HepG2 (cell line): ENCODE data around the gene CST2. TPM values are rescaled to one million over a fixed set of nuclear protein-coding genes. Genes with fewer than 3 reads are reported as not detected.
"Not testable (repeated sequence)": the region's sequence is repeated elsewhere in the genome, so short reads cannot be mapped to it uniquely, and the experiment has no call there.

ENCODE experiments used
- ATAC-seq: fragments of 200-7000 bp; cut with Tn5 transposase; 3 replicates; pipeline ENCODE4 v1.9.1; 2020; ENCODE audit warnings: mild to moderate bottlenecking, moderate library complexity
- BruUV-seq: library from RNA; stranded (reverse); fragments of 400-500 nt; replicated peaks from 2 replicates; lab custom pipeline; 2021; lab: Mats Ljungman, UMichigan
- CTCF ChIA-PET: fragments of 300-600 bp; formaldehyde crosslinking; extraction: SDS; loops from one replicate; lab custom pipeline; 2021; ENCODE audit warnings: low total read pairs, inconsistent platforms, low intra/inter-chr PET ratio; lab: Yijun Ruan, JAX
- POLR2A ChIA-PET: fragments of 350-600 bp; sonication (Branson Sonifier 250); formaldehyde crosslinking; loops from one replicate; lab custom pipeline; 2020; ENCODE audit warnings: antibody characterized with exemption, inconsistent platforms; lab: Yijun Ruan, JAX
- DNase-seq: peaks from one replicate; pipeline ENCODE4 v3.0.0-alpha.2; 2015; ENCODE audit warnings: low spot score
- FAIRE-seq: peaks from 3 replicates; lab custom pipeline; 2011; peaks lifted over from hg19 to GRCh38; lab: Jason Lieb, UNC
- H2AFZ ChIP-seq: one replicate; pipeline ENCODE4 v1.6.1; 2011; ENCODE audit warnings: low read length, inconsistent platforms
- H3K27ac ChIP-seq: fragments of 300-600 bp; 3 replicates; pipeline ENCODE4 v1.8.0; 2011; ENCODE audit warnings: mixed run types, mild to moderate bottlenecking, mixed read lengths, low read length, inconsistent platforms; ENCODE audit not compliant: insufficient read depth; ENCODE audit errors: extremely low read length
- H3K27me3 ChIP-seq, 2 experiments: fragments of 200-600 bp in 1 of 2; 2 replicates in 1 of 2; 3 replicates in 1 of 2; pipeline versions ENCODE4 v1.6.0 to v1.8.0; 2011; ENCODE audit warnings: low read length in 2 of 2, mild to moderate bottlenecking in 2 of 2, moderate library complexity in 2 of 2, inconsistent platforms in 1 of 2; ENCODE audit not compliant: insufficient read depth in 2 of 2, control insufficient read depth in 1 of 2
- H3K36me3 ChIP-seq, 2 experiments: fragments of 200-600 bp in 1 of 2; replicated peaks in 1 of 2; 2 replicates in 1 of 2; 3 replicates in 1 of 2; pipeline versions ENCODE4 v1.5.1 to v1.8.0; 2011; ENCODE audit warnings: low read length in 2 of 2, inconsistent platforms in 1 of 2; ENCODE audit not compliant: insufficient read depth in 2 of 2, control insufficient read depth in 1 of 2
- H3K4me1 ChIP-seq: 2 replicates; pipeline ENCODE4 v1.5.1; 2012; ENCODE audit warnings: low read length, inconsistent platforms; ENCODE audit not compliant: insufficient read depth
- H3K4me2 ChIP-seq: 2 replicates; pipeline ENCODE4 v1.6.0; 2011; ENCODE audit warnings: low read depth, low read length, inconsistent platforms
- H3K4me3 ChIP-seq, 3 experiments: fragments of 200-600 bp in 1 of 3; sonication (generic), shearing (Covaris generic) in 1 of 3; replicated peaks in 1 of 3; 2 replicates each; pipeline ENCODE4 v1.5.1; 2011 to 2016; ENCODE audit warnings: low read length in 3 of 3, inconsistent platforms in 2 of 3, low read depth in 2 of 3, mild to moderate bottlenecking in 2 of 3, control low read depth in 1 of 3, mixed read lengths in 1 of 3; ENCODE audit not compliant: insufficient read depth in 1 of 3
- H3K79me2 ChIP-seq: one replicate; pipeline ENCODE4 v1.6.1; 2011; ENCODE audit warnings: low read length, inconsistent platforms; ENCODE audit not compliant: insufficient read depth
- H3K9ac ChIP-seq: 2 replicates; pipeline ENCODE4 v1.6.0; 2011; ENCODE audit warnings: mild to moderate bottlenecking, low read depth, low read length, inconsistent platforms; ENCODE audit not compliant: insufficient read depth
- H3K9me3 ChIP-seq: 2 replicates; pipeline ENCODE4 v1.5.1; 2012; ENCODE audit warnings: mild to moderate bottlenecking, low read length
- H4K20me1 ChIP-seq: 2 replicates; pipeline ENCODE4 v1.6.0; 2011; ENCODE audit warnings: inconsistent platforms, mild to moderate bottlenecking, low read length, moderate library complexity; ENCODE audit not compliant: insufficient read depth
- HOXA3 ChIP-seq: sonication (generic); formaldehyde crosslinking; IDR thresholded peaks from 2 replicates; pipeline ENCODE4 v1.5.0; 2020; ENCODE audit warnings: missing genetic modification reagents
- RAD21 ChIP-seq: fragments of 450-650 bp; formaldehyde crosslinking; IDR thresholded peaks from 2 replicates; pipeline ENCODE4 v1.5.0; 2020; ENCODE audit warnings: mild to moderate bottlenecking
- SMC3 ChIP-seq: IDR thresholded peaks from 2 replicates; pipeline ENCODE4 v1.6.1; 2011; ENCODE audit warnings: low read length, improper control_type of control experiment
- STAG1 ChIP-seq: sonication (generic); formaldehyde crosslinking; IDR thresholded peaks from 2 replicates; pipeline ENCODE4 v1.4.0; 2020; ENCODE audit warnings: missing genetic modification reagents
- XRCC5 ChIP-seq: fragments of 200-400 bp; formaldehyde crosslinking; optimal IDR thresholded peaks from 2 replicates; pipeline ENCODE3; 2017; ENCODE audit warnings: mild to moderate bottlenecking, low read length
- ZFP37 ChIP-seq: sonication (generic); formaldehyde crosslinking; IDR thresholded peaks from 2 replicates; pipeline ENCODE4 v1.4.0; 2020; ENCODE audit warnings: missing genetic modification reagents, borderline replicate concordance
- ZFP90 ChIP-seq: sonication (generic); formaldehyde crosslinking; IDR thresholded peaks from 2 replicates; pipeline ENCODE4 v1.8.0; 2022; ENCODE audit warnings: missing genetic modification reagents, mild to moderate bottlenecking, inconsistent platforms, borderline replicate concordance
- ZNF230 ChIP-seq: sonication (generic); formaldehyde crosslinking; IDR thresholded peaks from 2 replicates; pipeline ENCODE4 v1.4.0; 2020; ENCODE audit warnings: mild to moderate bottlenecking, missing genetic modification reagents
- WGBS: methylation state at CpG from one replicate; pipeline ENCODE4 v1.1.6; 2017; ENCODE audit warnings: low lambda C conversion rate; 5-methylcytosine and 5-hydroxymethylcytosine counted together
- in situ Hi-C: cut with HindIII; loops from 2 replicates; pipeline ENCODE4 v1.10.0; 2017; ENCODE audit warnings: low pct_unique_long_range_greater_than_20kb; ENCODE audit not compliant: extremely low pct_ligation_motif_present
- intact Hi-C: fragments of 100-400 bp; cut with micrococcal nuclease; formaldehyde crosslinking; loops from one replicate; pipeline ENCODE4 v1.10.0; 2022; ENCODE audit not compliant: unreplicated experiment
- polyA plus RNA-seq, 8 experiments: library from polyadenylated mRNA; depleted of rRNA in 3 of 8; stranded (reverse) in 7 of 8; unstranded in 1 of 8; fragments of >200 nt; fragmentation: Illumina TruSeq in 4 of 8; extraction: Trizol in 4 of 8; gene quantifications; 2 replicates each; pipeline versions ENCODE4 v1.2.1 to v1.2.3, GENCODE V29; 2011 to 2016; ENCODE audit warnings: low read depth in 4 of 8, missing spikeins in 1 of 8, mixed read lengths in 1 of 8; ENCODE audit not compliant: insufficient read depth in 1 of 8
- total RNA-seq, 5 experiments: library from RNA; depleted of rRNA; stranded (reverse); fragments of >200 nt; fragmentation: Illumina TruSeq; extraction: Trizol; gene quantifications; 2 replicates each; pipeline ENCODE4 v1.2.3, GENCODE V29; 2016; ENCODE audit warnings: low read depth in 1 of 5
- TF ChIP-seq, protein P1 (sequence below): sonication (generic); formaldehyde crosslinking; IDR thresholded peaks from 2 replicates; pipeline ENCODE4 v1.9.0; 2022; ENCODE audit warnings: missing genetic modification reagents, mild to moderate bottlenecking, borderline replicate concordance
- TF ChIP-seq, protein P2 (sequence below): sonication (generic); formaldehyde crosslinking; IDR thresholded peaks from 2 replicates; pipeline ENCODE4 v1.8.0; 2023; ENCODE audit warnings: mild to moderate bottlenecking, missing genetic modification reagents
- TF ChIP-seq, protein P3 (sequence below): sonication (generic); formaldehyde crosslinking; IDR thresholded peaks from 2 replicates; pipeline ENCODE4 v1.5.0; 2020; ENCODE audit warnings: mild to moderate bottlenecking, missing genetic modification reagents, moderate library complexity
- TF ChIP-seq, protein P4 (sequence below): sonication (generic); formaldehyde crosslinking; IDR thresholded peaks from 2 replicates; pipeline ENCODE4 v1.5.1; 2020; ENCODE audit warnings: mild to moderate bottlenecking, moderate library complexity, missing genetic modification reagents
- TF ChIP-seq, protein P5 (sequence below): sonication (generic); formaldehyde crosslinking; IDR thresholded peaks from 2 replicates; pipeline ENCODE4 v1.4.0; 2020; ENCODE audit warnings: missing genetic modification reagents

CST2 gene
- total and polyA plus RNA-seq, 2 of the 13 experiments (the other 11 are each of a cell fraction or from before 2014, with no cell fraction given), result not detected

DNA sequence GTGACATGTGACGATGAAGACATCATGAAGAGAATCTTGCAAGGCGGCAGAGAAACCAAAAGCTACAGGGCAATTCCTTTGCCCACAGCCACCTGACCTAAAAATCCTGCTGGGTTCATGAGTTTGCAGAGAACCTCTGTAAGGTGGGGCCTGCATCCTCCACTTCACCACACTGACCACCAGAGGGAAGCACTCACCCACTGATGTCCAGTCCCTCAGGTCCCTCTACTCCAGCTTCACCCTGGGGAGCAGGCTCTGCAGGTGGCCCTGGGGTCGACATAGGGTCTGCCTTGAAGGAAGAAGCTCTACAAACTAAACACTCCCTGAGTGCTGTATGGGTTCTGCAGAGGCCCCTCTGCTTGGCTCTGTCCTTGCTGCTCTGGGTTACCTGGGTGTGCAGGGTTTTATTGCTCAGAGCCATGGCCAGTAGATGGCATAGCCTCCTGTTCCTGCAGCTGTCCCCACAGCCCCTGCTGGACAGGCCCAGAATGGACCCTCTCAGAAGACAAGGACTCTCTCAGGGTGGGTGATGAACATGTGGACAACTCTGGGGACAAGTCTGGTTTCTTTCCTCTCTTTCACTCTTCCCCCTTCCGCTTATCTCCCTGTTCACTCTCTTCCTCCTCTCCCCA, 27.2 kb downstream of the CST2 start:
- H2AFZ ChIP-seq, H3K79me2 ChIP-seq, H3K4me2 ChIP-seq, H3K27me3 ChIP-seq, H3K27ac ChIP-seq, POLR2A ChIA-PET, H3K4me3 ChIP-seq, intact Hi-C loops: not testable (repeated sequence)
- peak; percentile 47 for DNase-seq
- WGBS, result 23% methylated on average over 4 of the region's 4 CpGs
- FAIRE-seq, result peak; percentile 94
- 0 out of 2 replicates have a peak, but pooled peaks have one; percentile 11 for TF ChIP-seq ZFP37 (CRISPR knock-in tag)
- peak; percentile 66 for TF ChIP-seq XRCC5
- TF ChIP-seq, protein P1, sequence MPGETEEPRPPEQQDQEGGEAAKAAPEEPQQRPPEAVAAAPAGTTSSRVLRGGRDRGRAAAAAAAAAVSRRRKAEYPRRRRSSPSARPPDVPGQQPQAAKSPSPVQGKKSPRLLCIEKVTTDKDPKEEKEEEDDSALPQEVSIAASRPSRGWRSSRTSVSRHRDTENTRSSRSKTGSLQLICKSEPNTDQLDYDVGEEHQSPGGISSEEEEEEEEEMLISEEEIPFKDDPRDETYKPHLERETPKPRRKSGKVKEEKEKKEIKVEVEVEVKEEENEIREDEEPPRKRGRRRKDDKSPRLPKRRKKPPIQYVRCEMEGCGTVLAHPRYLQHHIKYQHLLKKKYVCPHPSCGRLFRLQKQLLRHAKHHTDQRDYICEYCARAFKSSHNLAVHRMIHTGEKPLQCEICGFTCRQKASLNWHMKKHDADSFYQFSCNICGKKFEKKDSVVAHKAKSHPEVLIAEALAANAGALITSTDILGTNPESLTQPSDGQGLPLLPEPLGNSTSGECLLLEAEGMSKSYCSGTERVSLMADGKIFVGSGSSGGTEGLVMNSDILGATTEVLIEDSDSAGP (CRISPR knock-in tag), result 0 out of 2 replicates have a peak, but pooled peaks have one; percentile 17
- peak; percentile 22; the same call in 1 of the 2 replicates for TF ChIP-seq SMC3
- TF ChIP-seq, protein P2, sequence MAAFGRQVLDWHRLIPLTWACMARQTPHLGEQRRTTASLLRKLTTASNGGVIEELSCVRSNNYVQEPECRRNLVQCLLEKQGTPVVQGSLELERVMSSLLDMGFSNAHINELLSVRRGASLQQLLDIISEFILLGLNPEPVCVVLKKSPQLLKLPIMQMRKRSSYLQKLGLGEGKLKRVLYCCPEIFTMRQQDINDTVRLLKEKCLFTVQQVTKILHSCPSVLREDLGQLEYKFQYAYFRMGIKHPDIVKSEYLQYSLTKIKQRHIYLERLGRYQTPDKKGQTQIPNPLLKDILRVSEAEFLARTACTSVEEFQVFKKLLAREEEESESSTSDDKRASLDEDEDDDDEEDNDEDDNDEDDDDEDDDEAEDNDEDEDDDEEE (CRISPR knock-in tag), result 0 out of 2 replicates have a peak, but pooled peaks have one; percentile 26
- TF ChIP-seq STAG1, result peak; percentile 74
- TF ChIP-seq, protein P3, sequence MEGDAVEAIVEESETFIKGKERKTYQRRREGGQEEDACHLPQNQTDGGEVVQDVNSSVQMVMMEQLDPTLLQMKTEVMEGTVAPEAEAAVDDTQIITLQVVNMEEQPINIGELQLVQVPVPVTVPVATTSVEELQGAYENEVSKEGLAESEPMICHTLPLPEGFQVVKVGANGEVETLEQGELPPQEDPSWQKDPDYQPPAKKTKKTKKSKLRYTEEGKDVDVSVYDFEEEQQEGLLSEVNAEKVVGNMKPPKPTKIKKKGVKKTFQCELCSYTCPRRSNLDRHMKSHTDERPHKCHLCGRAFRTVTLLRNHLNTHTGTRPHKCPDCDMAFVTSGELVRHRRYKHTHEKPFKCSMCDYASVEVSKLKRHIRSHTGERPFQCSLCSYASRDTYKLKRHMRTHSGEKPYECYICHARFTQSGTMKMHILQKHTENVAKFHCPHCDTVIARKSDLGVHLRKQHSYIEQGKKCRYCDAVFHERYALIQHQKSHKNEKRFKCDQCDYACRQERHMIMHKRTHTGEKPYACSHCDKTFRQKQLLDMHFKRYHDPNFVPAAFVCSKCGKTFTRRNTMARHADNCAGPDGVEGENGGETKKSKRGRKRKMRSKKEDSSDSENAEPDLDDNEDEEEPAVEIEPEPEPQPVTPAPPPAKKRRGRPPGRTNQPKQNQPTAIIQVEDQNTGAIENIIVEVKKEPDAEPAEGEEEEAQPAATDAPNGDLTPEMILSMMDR, result peak; percentile 91
- TF ChIP-seq ZFP90 (CRISPR knock-in tag), result 0 out of 2 replicates have a peak, but pooled peaks have one; percentile 30
- 0 out of 2 replicates have a peak, but pooled peaks have one; percentile 45 for TF ChIP-seq RAD21 (CRISPR knock-in tag)
- TF ChIP-seq, protein P4, sequence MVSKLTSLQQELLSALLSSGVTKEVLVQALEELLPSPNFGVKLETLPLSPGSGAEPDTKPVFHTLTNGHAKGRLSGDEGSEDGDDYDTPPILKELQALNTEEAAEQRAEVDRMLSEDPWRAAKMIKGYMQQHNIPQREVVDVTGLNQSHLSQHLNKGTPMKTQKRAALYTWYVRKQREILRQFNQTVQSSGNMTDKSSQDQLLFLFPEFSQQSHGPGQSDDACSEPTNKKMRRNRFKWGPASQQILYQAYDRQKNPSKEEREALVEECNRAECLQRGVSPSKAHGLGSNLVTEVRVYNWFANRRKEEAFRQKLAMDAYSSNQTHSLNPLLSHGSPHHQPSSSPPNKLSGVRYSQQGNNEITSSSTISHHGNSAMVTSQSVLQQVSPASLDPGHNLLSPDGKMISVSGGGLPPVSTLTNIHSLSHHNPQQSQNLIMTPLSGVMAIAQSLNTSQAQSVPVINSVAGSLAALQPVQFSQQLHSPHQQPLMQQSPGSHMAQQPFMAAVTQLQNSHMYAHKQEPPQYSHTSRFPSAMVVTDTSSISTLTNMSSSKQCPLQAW (CRISPR knock-in tag), result 0 out of 2 replicates have a peak, but pooled peaks have one; percentile 20
- TF ChIP-seq, protein P5, sequence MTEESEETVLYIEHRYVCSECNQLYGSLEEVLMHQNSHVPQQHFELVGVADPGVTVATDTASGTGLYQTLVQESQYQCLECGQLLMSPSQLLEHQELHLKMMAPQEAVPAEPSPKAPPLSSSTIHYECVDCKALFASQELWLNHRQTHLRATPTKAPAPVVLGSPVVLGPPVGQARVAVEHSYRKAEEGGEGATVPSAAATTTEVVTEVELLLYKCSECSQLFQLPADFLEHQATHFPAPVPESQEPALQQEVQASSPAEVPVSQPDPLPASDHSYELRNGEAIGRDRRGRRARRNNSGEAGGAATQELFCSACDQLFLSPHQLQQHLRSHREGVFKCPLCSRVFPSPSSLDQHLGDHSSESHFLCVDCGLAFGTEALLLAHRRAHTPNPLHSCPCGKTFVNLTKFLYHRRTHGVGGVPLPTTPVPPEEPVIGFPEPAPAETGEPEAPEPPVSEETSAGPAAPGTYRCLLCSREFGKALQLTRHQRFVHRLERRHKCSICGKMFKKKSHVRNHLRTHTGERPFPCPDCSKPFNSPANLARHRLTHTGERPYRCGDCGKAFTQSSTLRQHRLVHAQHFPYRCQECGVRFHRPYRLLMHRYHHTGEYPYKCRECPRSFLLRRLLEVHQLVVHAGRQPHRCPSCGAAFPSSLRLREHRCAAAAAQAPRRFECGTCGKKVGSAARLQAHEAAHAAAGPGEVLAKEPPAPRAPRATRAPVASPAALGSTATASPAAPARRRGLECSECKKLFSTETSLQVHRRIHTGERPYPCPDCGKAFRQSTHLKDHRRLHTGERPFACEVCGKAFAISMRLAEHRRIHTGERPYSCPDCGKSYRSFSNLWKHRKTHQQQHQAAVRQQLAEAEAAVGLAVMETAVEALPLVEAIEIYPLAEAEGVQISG (CRISPR knock-in tag), result 0 out of 2 replicates have a peak, but pooled peaks have one; percentile 31
- peak; percentile 64; the same call in 1 of the 2 replicates for TF ChIP-seq ZNF230 (CRISPR knock-in tag)
- TF ChIP-seq HOXA3 (CRISPR knock-in tag), result 0 out of 2 replicates have a peak, but pooled peaks have one; percentile 19
- TF ChIP-seq, all 625 proteins: peak for 13; not testable (repeated sequence) for 612
- H3K36me3 ChIP-seq, H3K4me1 ChIP-seq, CTCF ChIA-PET, H3K9me3 ChIP-seq, H3K9ac ChIP-seq, H4K20me1 ChIP-seq, BruUV-seq: not testable (repeated sequence)
- in situ Hi-C loops, result loop anchor here (10.0 kb wide), 1 partner anchor 195 kb away; no protein-coding TSS in a partner anchor
- ATAC-seq, result peak; percentile 99
